SK-N-SH (cell line): ENCODE measurements around the gene SCNN1B. TPM values are rescaled to one million over a fixed set of nuclear protein-coding genes. Genes with fewer than 3 reads are reported as not detected.

Experiments
- CTCF ChIA-PET: fragments of 300-600, 350-600 bp; formaldehyde crosslinking; extraction: SDS; loops from one replicate; lab custom pipeline; 2021; lab: Yijun Ruan, JAX
- POLR2A ChIA-PET: fragments of 350-600 bp; sonication (Branson Sonifier 250); formaldehyde crosslinking; extraction: SDS; loops from one replicate; lab custom pipeline; 2020; ENCODE audit warnings: antibody characterized with exemption, inconsistent platforms; lab: Yijun Ruan, JAX
- DNase-seq: peaks from one replicate; pipeline ENCODE4 v3.0.0; 2012
- H2AFZ ChIP-seq: fragments of 200-600 bp; sonication (generic); 2 replicates; pipeline ENCODE4 v1.8.1; 2016; ENCODE audit warnings: antibody characterized with exemption, mild to moderate bottlenecking, low read depth
- H3F3A ChIP-seq: fragments of 200-600 bp; sonication (generic); replicated peaks from 2 replicates; pipeline ENCODE3; 2016; ENCODE audit warnings: antibody characterized with exemption, mild to moderate bottlenecking; ENCODE audit not compliant: insufficient read depth
- H3K27ac ChIP-seq, 2 experiments: fragments of 200-500 bp in 1 of 2; fragments of 200-600 bp in 1 of 2; sonication (Bioruptor generic) in 1 of 2; sonication (generic), shearing (Covaris generic) in 1 of 2; 2 replicates each; pipeline versions ENCODE4 v1.5.1 to v1.6.1; 2014 to 2016; ENCODE audit warnings: low read depth in 2 of 2, inconsistent platforms in 1 of 2, low read length in 1 of 2, mild to moderate bottlenecking in 1 of 2, mixed read lengths in 1 of 2
- H3K27me3 ChIP-seq: fragments of 200-600 bp; sonication (generic), shearing (Covaris generic); 2 replicates; pipeline ENCODE4 v1.6.1; 2016; ENCODE audit warnings: mixed run types; ENCODE audit not compliant: insufficient read depth
- H3K36me3 ChIP-seq, 2 experiments: fragments of 200-500 bp in 1 of 2; fragments of 200-600 bp in 1 of 2; sonication (Bioruptor generic) in 1 of 2; sonication (generic) in 1 of 2; replicated peaks in 1 of 2; 2 replicates each; pipeline versions ENCODE3 to v1.5.1; 2014 to 2016; ENCODE audit warnings: low read length in 1 of 2, mild to moderate bottlenecking in 1 of 2; ENCODE audit not compliant: insufficient read depth in 2 of 2, control insufficient read depth in 1 of 2
- H3K4me1 ChIP-seq, 2 experiments: fragments of 200-500 bp in 1 of 2; fragments of 200-600 bp in 1 of 2; sonication (Bioruptor generic) in 1 of 2; sonication (generic), shearing (Covaris generic) in 1 of 2; 2 replicates each; pipeline versions ENCODE4 v1.5.1 to v1.6.1; 2014 to 2016; ENCODE audit warnings: low read depth in 1 of 2, low read length in 1 of 2, mixed run types in 1 of 2; ENCODE audit not compliant: insufficient read depth in 2 of 2, control insufficient read depth in 1 of 2
- H3K4me2 ChIP-seq: fragments of 200-600 bp; sonication (generic), shearing (Covaris generic); 2 replicates; pipeline ENCODE4 v1.6.1; 2017; ENCODE audit warnings: mixed run types
- H3K4me3 ChIP-seq, 2 experiments: fragments of 200-500 bp in 1 of 2; fragments of 200-600 bp in 1 of 2; sonication (Bioruptor generic) in 1 of 2; sonication (generic), shearing (Covaris generic) in 1 of 2; 2 replicates each; pipeline versions ENCODE4 v1.5.1 to v1.8.1; 2014 to 2016; ENCODE audit warnings: low read depth in 2 of 2, inconsistent platforms in 1 of 2, low read length in 1 of 2, mild to moderate bottlenecking in 1 of 2, mixed read lengths in 1 of 2, moderate library complexity in 1 of 2
- H3K79me2 ChIP-seq: fragments of 200-600 bp; sonication (generic); 2 replicates; pipeline ENCODE4 v1.8.1; 2017; ENCODE audit warnings: mild to moderate bottlenecking; ENCODE audit not compliant: insufficient read depth
- H3K9ac ChIP-seq: fragments of 200-600 bp; sonication (generic); 2 replicates; pipeline ENCODE4 v1.6.1; 2017; ENCODE audit warnings: mixed run types
- H3K9me2 ChIP-seq: fragments of 200-600 bp; sonication (generic); 2 replicates; pipeline ENCODE4 v1.6.1; 2017; ENCODE audit warnings: mixed run types
- H3K9me3 ChIP-seq: fragments of 200-600 bp; sonication (generic); 2 replicates; pipeline ENCODE4 v1.6.1; 2017; ENCODE audit warnings: mixed run types, mild to moderate bottlenecking, moderate library complexity
- H4K20me1 ChIP-seq: fragments of 200-600 bp; sonication (generic); 2 replicates; pipeline ENCODE4 v1.6.1; 2017; ENCODE audit warnings: mild to moderate bottlenecking, mixed run types; ENCODE audit not compliant: insufficient read depth
- CHD2 ChIP-seq: fragments of 150-350 bp; IDR thresholded peaks from 2 replicates; pipeline ENCODE4 v1.6.1; 2018; ENCODE audit warnings: low read length; ENCODE audit not compliant: partially characterized antibody
- CTCF ChIP-seq: fragments of 200-600 bp; sonication (generic); IDR thresholded peaks from 2 replicates; pipeline ENCODE4 v1.6.1; 2017; ENCODE audit warnings: antibody characterized with exemption, mild to moderate bottlenecking, moderate library complexity
- ELF1 ChIP-seq: IDR thresholded peaks from 2 replicates; pipeline ENCODE4 v1.4.0; 2012
- EZH2phosphoT487 ChIP-seq: fragments of 200-600 bp; sonication (generic); IDR thresholded peaks from 2 replicates; pipeline ENCODE4 v1.6.1; 2017; ENCODE audit warnings: low read depth, mixed run types, mild to moderate bottlenecking, antibody characterized with exemption, moderate library complexity, borderline replicate concordance
- FOSL2 ChIP-seq: IDR thresholded peaks from 2 replicates; pipeline ENCODE4 v1.4.0; 2012; ENCODE audit warnings: low read depth, mild to moderate bottlenecking, moderate library complexity, borderline replicate concordance
- FOXJ3 ChIP-seq: sonication (generic); formaldehyde crosslinking; IDR thresholded peaks from 2 replicates; pipeline ENCODE4 v1.5.1; 2020; ENCODE audit warnings: mild to moderate bottlenecking, missing genetic modification reagents
- FOXM1 ChIP-seq: IDR thresholded peaks from 2 replicates; pipeline ENCODE4 v1.4.0; 2012; ENCODE audit warnings: low read depth, mild to moderate bottlenecking
- JUND ChIP-seq: IDR thresholded peaks from 2 replicates; pipeline ENCODE4 v1.4.0; 2012
- MEF2A ChIP-seq: IDR thresholded peaks from 2 replicates; pipeline ENCODE4 v1.4.0; 2012; ENCODE audit warnings: low read depth, borderline replicate concordance
- MXI1 ChIP-seq: IDR thresholded peaks from 2 replicates; pipeline ENCODE4 v1.6.1; 2012; ENCODE audit warnings: mild to moderate bottlenecking, low read depth, low read length, improper control_type of control experiment
- NRF1 ChIP-seq: IDR thresholded peaks from 2 replicates; pipeline ENCODE4 v1.6.1; 2012; ENCODE audit warnings: low read depth, mild to moderate bottlenecking, low read length
- PBX3 ChIP-seq: IDR thresholded peaks from 2 replicates; pipeline ENCODE4; 2012
- POLR2AphosphoS5 ChIP-seq: IDR thresholded peaks from 2 replicates; pipeline ENCODE4 v1.6.1; 2012; ENCODE audit warnings: low read depth, low read length
- RCOR1 ChIP-seq: fragments of 150-350 bp; IDR thresholded peaks from 2 replicates; pipeline ENCODE4 v1.6.1; 2017; ENCODE audit warnings: antibody characterized with exemption, low read length
- REST ChIP-seq: IDR thresholded peaks from 2 replicates; pipeline ENCODE4 v1.6.1; 2012; ENCODE audit warnings: mild to moderate bottlenecking, low read depth, low read length, moderate library complexity
- RFX5 ChIP-seq: IDR thresholded peaks from 2 replicates; pipeline ENCODE4 v1.6.1; 2012; ENCODE audit warnings: mild to moderate bottlenecking, improper control_type of control experiment, low read length
- RXRA ChIP-seq: IDR thresholded peaks from 2 replicates; pipeline ENCODE4 v1.4.0; 2012; ENCODE audit warnings: low read depth, mild to moderate bottlenecking, borderline replicate concordance
- SMC3 ChIP-seq: IDR thresholded peaks from 2 replicates; pipeline ENCODE4 v1.6.1; 2012; ENCODE audit warnings: low read depth, low read length, improper control_type of control experiment
- TAF1 ChIP-seq: IDR thresholded peaks from 2 replicates; pipeline ENCODE4 v1.6.1; 2012; ENCODE audit warnings: low read depth, mild to moderate bottlenecking, low read length, moderate library complexity, borderline replicate concordance
- TCF12 ChIP-seq: IDR thresholded peaks from 2 replicates; pipeline ENCODE4 v1.4.0; 2012
- USF1 ChIP-seq: IDR thresholded peaks from 2 replicates; pipeline ENCODE4 v1.4.0; 2012; ENCODE audit warnings: low read depth, borderline replicate concordance
- WGBS: methylation state at CpG from one replicate; pipeline ENCODE4 v1.1.6; 2017; ENCODE audit warnings: low lambda C conversion rate; 5-methylcytosine and 5-hydroxymethylcytosine counted together
- polyA plus RNA-seq, 3 experiments: library from polyadenylated mRNA; depleted of rRNA; stranded (reverse); fragments of >200 nt; gene quantifications; 2 replicates each; pipeline ENCODE4 v1.2.3, GENCODE V29; 2012

The SCNN1B gene
- polyA plus RNA-seq, 1 of the 3 experiments (the other 2 are of a cell fraction), result not detected

- H3K36me3 ChIP-seq, result no peaks in the 10 kb centered on the region
- H3K4me3 ChIP-seq, result no peak overlapping the region
- no peaks in the 10 kb centered on the region for H3K79me2 ChIP-seq
- no peaks in the 10 kb centered on the region for H3K27me3 ChIP-seq
- TF ChIP-seq FOSL2 (no peak), FOXJ3 (no peak), RCOR1 (no peak), CTCF (no peak), PBX3 (no peak), FOXM1 (no peak), TAF1 (no peak), NRF1 (no peak), ELF1 (no peak), SMC3 (no peak), RFX5 (no peak)
- TF ChIP-seq, all 33 proteins: peak for 0
- H3K4me2 ChIP-seq, result no peak overlapping the region
- no peak overlapping the region for H2AFZ ChIP-seq
- DNase-seq, result no peak
- ChIA-PET CTCF (interaction anchor here (1.0 kb wide), 1 partner anchor 50 kb away, joined by 3 read pairs; no protein-coding TSS in a partner anchor), POLR2A (interaction anchor here (0.6 kb wide), 1 partner anchor 92 kb away, joined by 4 read pairs; no protein-coding TSS in a partner anchor)
- H3K27ac ChIP-seq, result no peak overlapping the region
- H3K4me1 ChIP-seq, result no peaks in the 10 kb centered on the region
- H3K9ac ChIP-seq, result no peak overlapping the region
- no peaks in the 10 kb centered on the region for H4K20me1 ChIP-seq
- H3F3A ChIP-seq, result no peaks in the 10 kb centered on the region
- H3K9me2 ChIP-seq, result no peaks in the 10 kb centered on the region
- no peaks in the 10 kb centered on the region for H3K9me3 ChIP-seq
Observed at GRCh38 chr16:23310217-23310616, 8.1 kb downstream of the SCNN1B start.

GRCh38 chr16:23310744-23311143, 8.6 kb downstream of the SCNN1B start:
- no peak overlapping the region for H3K4me3 ChIP-seq
- no peaks in the 10 kb centered on the region for H3K9me2 ChIP-seq
- CTCF ChIA-PET, result interaction anchor here (1.0 kb wide), 1 partner anchor 50 kb away, joined by 3 read pairs; no protein-coding TSS in a partner anchor
- no peaks in the 10 kb centered on the region for H3K36me3 ChIP-seq
- no peak for DNase-seq
- no peak overlapping the region for H3K9ac ChIP-seq
- no peaks in the 10 kb centered on the region for H3K79me2 ChIP-seq
- WGBS, result 42% methylated on average over 4 of the region's 5 CpGs
- no peaks in the 10 kb centered on the region for H3K4me1 ChIP-seq
- TF ChIP-seq MEF2A, result no peak
- TF ChIP-seq EZH2phosphoT487, result no peak
- TF ChIP-seq RXRA, result no peak
- no peak for TF ChIP-seq USF1
- TF ChIP-seq CHD2, result no peak
- no peak for TF ChIP-seq JUND
- no peak for TF ChIP-seq FOXJ3
- no peak for TF ChIP-seq MXI1
- TF ChIP-seq PBX3, result no peak
- no peak for TF ChIP-seq TCF12
- no peak for TF ChIP-seq REST
- no peak for TF ChIP-seq RCOR1
- TF ChIP-seq POLR2AphosphoS5, result no peak
- no peak for TF ChIP-seq RFX5
- TF ChIP-seq, all 33 proteins: peak for 0
- Histone ChIP-seq H3F3A (no peaks in the 10 kb centered on the region), H3K9me3 (no peaks in the 10 kb centered on the region), H3K4me2 (no peak overlapping the region), H2AFZ (no peak overlapping the region), H3K27ac (no peak overlapping the region), H3K27me3 (no peaks in the 10 kb centered on the region), H4K20me1 (no peaks in the 10 kb centered on the region)
- POLR2A ChIA-PET, result no interaction called here
